ENCODE results near the gene PHLDB3.

- TF ChIP-seq POLR2AphosphoS2 (conservative IDR thresholded peaks at IDR 0.05; ENCODE audit: low read length) (no peak), KDM5A (IDR thresholded peaks at IDR 0.05) (no peak), POLR2A (IDR thresholded peaks at IDR 0.05; ENCODE audit: low read length) (no peak)
These were observed 2.7 kb downstream of the PHLDB3 start for GRCh38 chr19:43501661-43502418.
